Ureter (tissue), 1 donor: Measurements from ENCODE around the gene YY2. TPM values are rescaled to one million over a fixed set of nuclear protein-coding genes. Genes with fewer than 3 reads are reported as not detected.
"Not testable (repeated sequence)": the region's sequence is repeated elsewhere in the genome, so short reads cannot be mapped to it uniquely, and the experiment has no call there.

Source experiments
- DNase-seq: peaks from one replicate; pipeline ENCODE4 v3.0.0-alpha.2; 2020; ENCODE audit warnings: low spot score
- total RNA-seq: library from RNA; stranded (reverse); gene quantifications from one replicate; pipeline ENCODE4 v1.2.4, GENCODE V29; 2023
- donor health status: DM: yes; HTN: yes; CAD: no.

Gene YY2
- total RNA-seq, 1 donor from 2014 or later: 3.1 TPM

DNA sequence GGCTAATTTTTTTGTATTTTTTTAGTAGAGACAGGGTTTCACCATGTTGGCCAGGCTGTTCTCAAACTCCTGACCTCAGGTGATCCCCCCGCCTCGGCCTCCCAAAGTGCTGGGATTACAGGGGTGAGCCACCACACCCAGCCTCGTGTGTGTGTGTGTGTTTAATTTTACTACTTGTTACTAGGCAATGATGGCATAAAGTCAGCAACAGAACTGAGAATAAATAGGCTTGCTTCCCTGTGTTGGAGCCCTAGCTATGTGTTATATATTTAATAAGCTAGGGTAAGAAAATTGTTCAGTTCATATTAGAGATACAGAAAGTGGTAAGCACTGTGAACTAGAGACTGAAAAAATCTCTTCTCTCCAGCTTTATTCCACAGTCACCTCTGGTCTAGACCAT is 18.4 kb downstream of the YY2 start:
- DNase-seq: not testable (repeated sequence)

DNA sequence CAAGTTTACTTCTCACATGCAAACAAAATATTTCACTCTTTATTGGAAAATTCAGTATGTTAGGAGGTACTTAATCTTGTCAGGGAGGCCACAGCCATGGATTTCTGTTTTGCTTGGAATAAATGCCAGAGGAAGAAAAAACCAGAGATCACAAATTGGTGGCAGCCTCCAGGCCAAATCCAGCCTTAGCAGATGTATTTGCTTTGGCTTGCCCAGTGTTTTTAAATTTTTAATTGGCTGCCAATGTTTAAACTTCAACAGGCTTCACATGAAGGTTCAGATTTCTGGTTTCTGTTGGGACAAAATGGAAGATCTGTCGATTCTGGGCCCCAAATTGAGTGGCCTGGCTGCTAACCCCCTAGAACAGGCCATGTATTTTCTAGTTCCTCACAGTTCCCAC is 19.2 kb downstream of the YY2 start:
- no peak for DNase-seq

DNA sequence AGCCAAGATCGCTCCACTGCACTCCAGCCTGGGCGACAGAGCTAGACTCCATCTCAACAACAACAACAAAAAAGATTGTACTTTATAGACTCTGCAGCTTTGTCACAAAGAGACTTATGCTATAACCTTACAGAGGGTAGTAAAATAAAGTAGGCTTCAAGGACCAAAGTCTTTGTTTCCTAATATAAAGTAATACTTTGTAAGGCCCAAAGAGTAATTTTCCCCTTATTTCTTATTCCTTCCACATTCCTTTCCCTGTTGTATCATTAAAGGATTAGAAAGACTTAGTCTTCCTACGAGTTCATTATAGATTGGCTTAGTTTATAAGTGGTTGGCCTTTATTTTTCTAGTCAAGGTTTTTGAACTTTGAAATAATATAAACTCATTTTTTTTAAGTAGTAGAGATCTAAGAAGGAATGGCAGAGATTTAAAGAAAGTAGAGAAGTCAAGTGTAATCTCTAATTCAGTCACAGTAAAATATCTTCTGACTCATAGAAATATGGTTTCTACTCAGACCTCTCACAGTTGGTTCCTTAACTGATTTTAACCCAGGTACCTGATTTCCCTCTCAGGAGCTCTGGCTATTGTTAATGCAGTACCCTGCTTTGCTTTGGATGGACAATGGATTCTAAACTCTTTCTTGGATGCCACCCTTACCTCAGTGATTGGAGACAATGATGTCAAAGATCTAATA is 26.2 kb downstream of the YY2 start:
- DNase-seq: no peak

- DNase-seq: no peak
Measured at GRCh38 chrX:21883258-21883657, 27.5 kb downstream of the YY2 start.

DNA sequence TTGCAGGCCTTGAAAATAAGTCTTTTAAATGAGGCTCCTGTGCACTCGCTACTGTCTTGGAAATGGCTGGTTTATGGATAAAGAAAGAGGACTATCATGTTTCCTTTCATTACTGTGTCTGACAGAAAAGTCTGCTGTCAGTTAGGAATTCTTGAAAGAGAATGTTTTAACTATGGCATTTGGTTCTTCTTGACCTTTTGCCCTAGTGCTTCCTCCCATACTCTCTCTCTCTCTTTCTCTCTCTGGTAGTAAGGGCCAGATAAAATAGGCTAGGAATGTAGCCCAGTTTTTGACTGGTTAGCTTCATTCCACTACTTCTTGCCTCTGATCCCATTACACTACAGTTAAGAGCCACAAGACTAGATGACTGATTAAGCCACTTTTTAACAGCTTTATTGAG is 29.8 kb downstream of the YY2 start:
- no peak for DNase-seq

- no peak for DNase-seq
Measured at GRCh38 chrX:21905313-21905712, 49.5 kb downstream of the YY2 start.

- no peak for DNase-seq
Measured at GRCh38 chrX:21905953-21906352, 50.2 kb downstream of the YY2 start.

GRCh38 chrX:21907260-21907659 is 51.5 kb downstream of the YY2 start:
- no peak for DNase-seq

Other genes starting within 250 kb of the YY2 start
- not detected for gene KLHL34, start 197.7 kb upstream of the YY2 start, total RNA-seq
- not detected for gene SMPX, start 97.9 kb upstream of the YY2 start, total RNA-seq
- 16.9 TPM for gene MBTPS2, start 16.4 kb upstream of the YY2 start, total RNA-seq
- 48.9 TPM for gene SMS, start 84.7 kb downstream of the YY2 start, total RNA-seq
- 0.26 TPM for gene PHEX, start 176.3 kb downstream of the YY2 start, total RNA-seq